Prostate gland (tissue), 2 donors: ENCODE measurements around the gene GPS2.

ENCODE experiments used
- CTCF ChIP-seq, 4 experiments: fragments of 200-600 bp in 2 of 4; fragments of 450-650 bp in 2 of 4; sonication (generic) in 2 of 4; IDR thresholded peaks; 1 replicate in 3 of 4; 2 replicates in 1 of 4; pipeline ENCODE4 v1.5.1; 2016 to 2019; ENCODE audit warnings: antibody characterized with exemption in 4 of 4, mild to moderate bottlenecking in 2 of 4, moderate library complexity in 2 of 4
- POLR2A ChIP-seq: fragments of 450-650 bp; IDR thresholded peaks from one replicate; pipeline ENCODE4 v1.6.1; 2016; ENCODE audit warnings: antibody characterized with exemption, mild to moderate bottlenecking

DNA sequence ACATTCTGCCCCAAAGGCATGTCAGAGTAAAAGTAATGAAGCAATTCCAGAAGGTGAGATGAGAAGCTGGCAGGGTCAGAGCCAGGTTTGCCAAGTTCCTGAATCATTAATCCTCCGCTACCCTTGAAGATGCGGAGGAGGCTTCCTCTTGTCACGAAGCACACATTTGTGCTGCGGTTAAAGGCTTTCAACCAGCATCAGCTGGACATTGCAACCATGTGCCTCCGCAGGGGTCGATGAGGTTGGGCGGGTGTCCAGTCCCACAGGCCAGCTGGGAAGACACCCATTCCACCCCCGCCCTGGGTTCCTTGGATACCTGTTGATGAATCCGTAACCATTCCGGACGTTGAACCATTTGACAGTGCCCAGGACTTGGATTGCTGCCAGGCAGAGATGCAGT, 22.0 kb downstream of the GPS2 start:
- no peak for TF ChIP-seq CTCF (IDR thresholded peaks at IDR 0.05)
- no peak for TF ChIP-seq POLR2A
